Thymus (tissue), 11 donors: ENCODE measurements around the gene PTRH1. TPM values are rescaled to one million over a fixed set of nuclear protein-coding genes. Genes with fewer than 3 reads are reported as not detected.

Experiments used
- DNase-seq, 9 donors: peaks; one replicate each; pipeline ENCODE4 v3.0.0-alpha.2; 2013; ENCODE audit warnings: low spot score in 9 of 9, low read depth in 6 of 9, missing footprints in 1 of 9
- H3K27ac ChIP-seq, 2 donors: one replicate each; pipeline ENCODE4 v1.5.1; 2013; ENCODE audit warnings: control low read depth in 1 of 2, low read depth in 1 of 2, low read length in 1 of 2, mild to moderate bottlenecking in 1 of 2, moderate library complexity in 1 of 2
- H3K27me3 ChIP-seq, 2 donors: one replicate each; pipeline ENCODE4 v1.5.1; 2013; ENCODE audit warnings: low read length in 1 of 2; ENCODE audit not compliant: control insufficient read depth in 2 of 2, insufficient read depth in 1 of 2
- H3K36me3 ChIP-seq, 2 donors: one replicate each; pipeline ENCODE4 v1.5.1; 2013; ENCODE audit warnings: low read length in 1 of 2, mild to moderate bottlenecking in 1 of 2, moderate library complexity in 1 of 2; ENCODE audit not compliant: control insufficient read depth in 2 of 2, insufficient read depth in 2 of 2
- H3K4me1 ChIP-seq, 2 donors: one replicate each; pipeline ENCODE4 v1.5.1; 2013; ENCODE audit warnings: low read length in 2 of 2; ENCODE audit not compliant: control insufficient read depth in 2 of 2, insufficient read depth in 2 of 2
- H3K4me3 ChIP-seq, 2 donors: one replicate each; pipeline ENCODE4 v1.5.1; 2013; ENCODE audit warnings: low read length in 2 of 2, control low read depth in 1 of 2, mild to moderate bottlenecking in 1 of 2
- H3K9me3 ChIP-seq, 2 donors: one replicate each; pipeline ENCODE4 v1.5.1; 2013; ENCODE audit warnings: low read length in 1 of 2, mild to moderate bottlenecking in 1 of 2; ENCODE audit not compliant: control insufficient read depth in 2 of 2, insufficient read depth in 1 of 2
- WGBS: extraction: QIAGEN DNeasy Blood & Tissue Kit; methylation state at CpG from one replicate; pipeline ENCODE4 v1.1.7; 2013; 5-methylcytosine and 5-hydroxymethylcytosine counted together
- polyA plus RNA-seq: library from polyadenylated mRNA; stranded (reverse); fragments of 200-250 nt; gene quantifications from one replicate; pipeline ENCODE4 v1.2.3, GENCODE V29; 2013
- total RNA-seq: library from RNA; stranded (reverse); fragments of 120-200 nt; gene quantifications from one replicate; pipeline ENCODE4 v1.2.4, GENCODE V29; 2013
- donor health status: healthy.

The PTRH1 gene
- total and polyA plus RNA-seq, 2 donors: 12.2 to 16.3 TPM

DNA sequence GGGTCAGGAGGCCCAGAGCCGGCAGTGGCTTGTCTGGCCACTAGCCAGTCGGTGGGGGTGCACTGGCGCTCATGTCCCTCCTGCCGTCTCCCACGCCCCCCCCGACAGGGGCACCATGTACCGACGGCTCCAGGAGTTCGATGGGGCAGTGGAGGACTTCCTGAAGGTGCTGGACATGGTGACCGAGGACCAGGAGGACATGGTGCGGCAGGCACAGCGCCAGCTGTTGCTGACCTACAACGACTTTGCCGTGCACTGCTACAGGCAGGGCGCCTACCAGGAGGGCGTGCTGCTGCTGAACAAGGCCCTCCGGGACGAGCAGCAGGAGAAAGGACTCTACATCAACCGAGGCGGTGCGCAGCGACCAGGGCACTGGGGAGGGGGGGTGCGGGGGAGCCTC is 8.5 kb upstream of the PTRH1 start:
- peaks cover 0 to 9% of the 10 kb centered on the region in 2 donors for H3K4me1 ChIP-seq
- H3K27me3 ChIP-seq: peaks cover 0 to 24% of the 10 kb centered on the region in 2 donors
- no peaks in the 10 kb centered on the region for H3K36me3 ChIP-seq
- H3K27ac ChIP-seq: no peak overlapping the region
- no peak overlapping the region for H3K4me3 ChIP-seq
- no peak for DNase-seq
- 86% methylated on average over 23 of the region's 23 CpGs for WGBS
- H3K9me3 ChIP-seq: peaks cover 0 to 3% of the 10 kb centered on the region in 2 donors

DNA sequence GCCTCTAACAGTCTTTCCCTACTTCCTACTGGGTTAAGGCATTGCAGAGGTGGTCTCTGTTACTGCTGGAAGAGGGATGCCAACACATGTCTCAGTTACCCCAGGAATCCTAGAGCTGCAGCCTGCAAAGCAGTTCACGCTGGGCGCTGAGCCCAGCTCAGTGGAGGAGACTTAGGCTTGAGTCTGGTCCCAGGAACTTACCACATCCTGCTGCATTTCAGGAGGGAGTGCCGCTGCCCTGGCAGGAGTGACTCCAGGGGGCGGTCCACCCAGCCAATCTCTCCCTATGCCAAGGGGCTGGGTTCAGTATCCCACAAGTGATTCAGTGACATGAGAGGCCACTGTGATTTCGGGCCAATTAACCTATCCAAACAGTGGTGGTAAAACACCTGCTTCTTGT is 8.0 kb upstream of the PTRH1 start:
- DNase-seq: no peak
- no peaks in the 10 kb centered on the region for H3K36me3 ChIP-seq
- peaks cover 0 to 3% of the 10 kb centered on the region in 2 donors for H3K9me3 ChIP-seq
- no peak overlapping the region for H3K4me3 ChIP-seq
- peaks cover 0 to 10% of the 10 kb centered on the region in 2 donors for H3K4me1 ChIP-seq
- no peak overlapping the region for H3K27ac ChIP-seq
- H3K27me3 ChIP-seq: peaks cover 0 to 24% of the 10 kb centered on the region in 2 donors
- WGBS: 88% methylated on average over 5 of the region's 5 CpGs

DNA sequence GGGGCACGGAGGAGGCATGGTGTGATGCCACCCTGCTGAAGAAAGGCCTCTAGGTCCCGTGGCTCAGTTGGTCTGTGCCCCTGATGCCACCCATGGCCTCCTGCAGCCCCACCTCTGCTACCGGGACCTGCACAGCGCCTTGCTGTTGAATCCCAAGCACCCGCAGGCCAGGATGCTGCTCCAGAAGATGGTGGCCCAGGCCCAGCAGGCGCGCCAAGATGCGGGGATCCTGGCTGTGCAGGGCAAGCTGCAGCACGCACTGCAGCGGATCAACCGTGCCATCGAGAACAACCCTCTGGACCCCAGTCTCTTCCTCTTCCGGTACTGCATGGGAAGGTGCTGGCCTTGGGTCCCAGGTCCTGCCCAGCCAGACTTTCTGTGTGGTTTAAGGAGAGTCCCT is 7.5 kb upstream of the PTRH1 start:
- Histone ChIP-seq H3K27me3 (peaks cover 0 to 24% of the 10 kb centered on the region in 2 donors), H3K27ac (no peak overlapping the region), H3K4me3 (no peak overlapping the region), H3K4me1 (peaks cover 0 to 10% of the 10 kb centered on the region in 2 donors), H3K36me3 (no peaks in the 10 kb centered on the region), H3K9me3 (peaks cover 0 to 3% of the 10 kb centered on the region in 2 donors)
- 97% methylated on average over 13 of the region's 13 CpGs for WGBS
- no peak for DNase-seq

DNA sequence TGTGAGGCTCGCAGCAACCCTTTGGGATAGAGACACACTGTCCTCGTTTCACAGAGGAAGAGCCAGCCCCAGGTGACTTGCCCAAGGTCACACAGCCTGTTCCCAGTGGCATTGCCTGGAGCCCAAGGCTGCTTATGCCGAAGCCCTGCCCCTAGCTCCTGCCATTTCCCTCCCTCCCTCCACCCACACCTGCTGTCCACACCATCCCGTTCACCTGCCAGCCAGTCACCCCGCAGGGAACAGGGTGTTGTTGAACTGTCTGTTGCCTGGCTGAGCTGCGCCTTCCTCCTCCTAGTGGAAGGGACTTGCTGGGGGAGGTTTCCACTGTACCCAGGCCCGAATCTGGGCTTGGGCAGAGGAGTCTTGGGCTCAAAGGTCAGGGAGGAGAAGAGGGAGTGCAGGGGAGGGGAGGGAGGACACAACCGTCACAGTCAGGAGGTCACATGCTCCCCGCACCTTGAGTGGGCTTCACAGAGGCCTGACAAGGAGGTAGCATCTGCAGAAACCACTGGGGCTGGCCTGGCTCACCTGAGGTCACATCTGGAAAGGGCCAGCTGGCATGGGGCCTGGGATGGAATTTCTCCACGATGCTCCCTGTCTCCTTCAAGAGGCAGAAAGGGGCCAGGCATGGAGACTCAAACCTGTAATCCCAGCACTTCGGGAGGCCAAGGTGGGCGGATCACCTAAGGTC is 6.7 kb upstream of the PTRH1 start:
- no peak for DNase-seq
- H3K4me1 ChIP-seq: peaks cover 0 to 10% of the 10 kb centered on the region in 2 donors
- no peaks in the 10 kb centered on the region for H3K36me3 ChIP-seq
- H3K4me3 ChIP-seq: no peak overlapping the region
- H3K27me3 ChIP-seq: peaks cover 0 to 24% of the 10 kb centered on the region in 2 donors
- peaks cover 0 to 3% of the 10 kb centered on the region in 2 donors for H3K9me3 ChIP-seq
- WGBS: 91% methylated on average over 12 of the region's 12 CpGs
- no peak overlapping the region for H3K27ac ChIP-seq

DNA sequence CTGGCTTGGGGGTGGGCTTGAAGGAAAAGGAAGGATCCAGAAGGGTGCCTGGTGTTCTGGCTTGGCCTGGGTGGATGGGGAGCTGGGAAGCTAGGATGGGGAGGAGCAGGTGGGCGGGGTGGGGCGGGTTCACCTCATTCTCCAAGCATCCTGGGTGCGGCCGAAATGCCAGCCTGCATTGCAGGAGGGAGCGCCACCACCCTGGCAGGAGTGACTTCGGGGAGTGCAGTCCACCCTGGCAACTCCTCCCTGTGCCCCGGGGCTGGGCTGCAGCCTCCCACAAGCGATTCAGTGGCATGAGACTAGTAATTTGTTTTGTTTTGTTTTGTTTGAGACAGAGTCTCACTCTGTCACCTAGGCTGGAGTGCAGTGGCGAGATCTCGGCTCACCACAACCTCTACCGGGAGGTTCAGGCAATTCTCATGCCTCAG is 5.9 kb upstream of the PTRH1 start:
- no peak for DNase-seq
- Histone ChIP-seq H3K36me3 (no peaks in the 10 kb centered on the region), H3K27me3 (peaks cover 0 to 24% of the 10 kb centered on the region in 2 donors), H3K4me1 (peaks cover 0 to 10% of the 10 kb centered on the region in 2 donors), H3K27ac (no peak overlapping the region), H3K4me3 (no peak overlapping the region), H3K9me3 (peaks cover 0 to 3% of the 10 kb centered on the region in 2 donors)
- 82% methylated on average over 11 of the region's 11 CpGs for WGBS

DNA sequence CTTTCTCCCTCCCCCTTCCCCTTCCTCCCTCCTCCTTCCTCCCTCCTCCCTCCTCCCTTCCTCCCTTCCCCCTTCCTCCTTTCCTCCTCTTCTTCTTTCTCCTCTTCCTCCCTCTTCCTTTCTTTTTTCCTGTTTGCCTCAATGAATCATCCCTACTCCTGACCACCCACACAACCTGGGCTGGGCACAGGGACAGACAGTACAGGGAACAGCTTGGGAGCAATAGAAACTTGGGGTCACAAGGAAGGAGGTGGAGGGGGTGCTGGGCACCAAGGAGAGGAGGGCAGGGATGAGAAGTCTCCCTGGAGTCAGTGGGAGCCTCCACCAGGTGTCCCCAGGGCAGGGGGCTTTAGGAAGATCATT is 5.4 kb upstream of the PTRH1 start:
- Histone ChIP-seq H3K27ac (no peak overlapping the region), H3K4me1 (peaks cover 5 to 15% of the 10 kb centered on the region in 2 donors), H3K36me3 (no peaks in the 10 kb centered on the region), H3K4me3 (no peak overlapping the region), H3K27me3 (peaks cover 0 to 24% of the 10 kb centered on the region in 2 donors), H3K9me3 (peaks cover 0 to 5% of the 10 kb centered on the region in 2 donors)
- no peak for DNase-seq

DNA sequence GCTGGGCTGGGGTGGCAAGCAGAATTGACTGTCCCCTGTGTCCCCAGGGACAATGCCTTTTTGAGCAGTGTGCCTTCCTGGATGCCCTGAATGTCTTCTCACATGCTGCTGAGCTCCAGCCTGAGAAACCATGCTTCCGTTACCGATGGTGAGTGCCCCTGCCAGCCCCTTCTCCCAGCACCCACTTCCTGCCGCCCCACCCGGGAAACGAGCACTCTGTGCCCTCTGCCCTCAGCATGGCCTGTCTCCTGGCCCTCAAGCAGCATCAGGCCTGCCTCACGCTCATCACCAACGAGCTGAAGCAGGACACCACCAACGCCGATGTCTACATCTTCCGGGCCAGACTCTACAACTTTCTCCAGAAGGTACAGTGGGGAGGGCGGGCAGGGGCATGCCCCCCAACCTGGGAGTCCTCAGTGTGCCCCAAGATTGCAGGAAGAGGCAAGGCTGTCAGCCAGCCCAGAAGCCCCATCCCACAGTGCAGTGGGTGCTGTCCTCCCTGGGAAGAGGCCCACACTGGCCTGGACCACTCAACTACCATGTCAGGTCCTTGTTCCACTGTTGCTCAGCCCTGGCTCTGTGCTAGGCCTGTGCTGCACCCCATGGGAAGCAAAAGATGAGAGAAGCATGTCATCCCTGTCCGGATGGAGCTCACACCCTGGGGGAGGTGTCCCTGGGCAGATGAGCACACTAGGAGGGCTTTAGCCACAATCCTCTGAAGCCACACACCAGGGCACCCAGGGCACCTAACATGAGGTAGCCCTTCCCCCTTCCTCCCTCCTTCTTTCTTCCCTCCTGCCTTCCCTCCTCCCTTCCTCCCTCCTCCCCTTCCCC is 4.8 kb upstream of the PTRH1 start:
- Histone ChIP-seq H3K4me1 (peaks cover 5 to 16% of the 10 kb centered on the region in 2 donors), H3K27ac (no peak overlapping the region), H3K27me3 (peaks cover 0 to 24% of the 10 kb centered on the region in 2 donors), H3K36me3 (no peaks in the 10 kb centered on the region), H3K4me3 (no peak overlapping the region), H3K9me3 (peaks cover 0 to 11% of the 10 kb centered on the region in 2 donors)
- DNase-seq: no peak
- WGBS: 90% methylated on average over 12 of the region's 12 CpGs

DNA sequence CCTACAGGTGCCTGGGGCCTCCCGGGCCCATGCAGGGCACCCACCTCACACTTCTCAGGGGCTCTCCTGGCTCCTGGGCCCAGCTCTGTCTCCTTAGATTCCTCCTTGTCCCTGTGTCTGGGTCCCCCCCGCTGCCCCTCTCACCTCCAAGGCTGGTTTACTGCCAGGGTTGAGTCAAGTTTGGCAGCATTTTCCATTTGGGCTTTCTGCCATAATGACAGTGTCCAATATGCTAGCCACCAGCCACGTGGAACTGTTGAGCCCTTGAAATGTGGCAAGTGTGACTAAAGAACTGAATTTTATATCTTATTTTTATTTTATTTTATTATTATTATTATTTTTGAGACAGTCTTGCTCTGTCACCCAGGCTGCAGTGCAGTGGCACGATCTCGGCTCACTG is 2.3 kb upstream of the PTRH1 start:
- no peak overlapping the region for H3K27ac ChIP-seq
- no peak overlapping the region for H3K4me3 ChIP-seq
- peaks cover 5 to 17% of the 10 kb centered on the region in 2 donors for H3K4me1 ChIP-seq
- 96% methylated on average over 5 of the region's 5 CpGs for WGBS
- no peak for DNase-seq
- peaks cover 0 to 13% of the 10 kb centered on the region in 2 donors for H3K9me3 ChIP-seq
- H3K27me3 ChIP-seq: peaks cover 0 to 20% of the 10 kb centered on the region in 2 donors
- H3K36me3 ChIP-seq: no peaks in the 10 kb centered on the region

DNA sequence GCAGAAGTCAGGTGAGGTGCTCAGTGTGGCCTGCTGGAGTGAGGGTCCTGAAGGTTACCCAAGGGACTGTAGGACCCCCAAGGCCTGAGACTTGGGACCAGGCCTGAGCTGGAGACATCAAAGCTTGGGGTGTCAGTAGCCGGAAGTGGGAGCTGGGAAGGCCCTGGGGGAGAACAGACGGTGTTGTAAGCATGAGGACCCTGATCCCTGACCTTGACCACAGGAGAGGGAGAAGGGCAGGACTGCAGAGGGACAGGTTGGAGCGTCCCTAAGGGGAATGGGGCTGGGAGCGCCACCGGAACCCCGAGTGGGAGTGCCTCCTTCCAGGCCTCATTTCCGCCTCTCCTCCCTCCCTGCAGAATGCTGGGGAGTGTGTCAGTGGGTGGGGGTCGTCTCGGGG is 949 bp upstream of the PTRH1 start:
- no peak for DNase-seq
- H3K9me3 ChIP-seq: peaks cover 0 to 13% of the 10 kb centered on the region in 2 donors
- H3K36me3 ChIP-seq: no peaks in the 10 kb centered on the region
- H3K27ac ChIP-seq: no peak overlapping the region
- H3K4me1 ChIP-seq: peaks cover 10 to 27% of the 10 kb centered on the region in 2 donors
- H3K4me3 ChIP-seq: no peak overlapping the region
- H3K27me3 ChIP-seq: peaks cover 0 to 16% of the 10 kb centered on the region in 2 donors
- 96% methylated on average over 9 of the region's 9 CpGs for WGBS
